ENCODE measurements around the gene EDEM3.

Gene EDEM3

GRCh38 chr1:184648856-184649201, 105.8 kb downstream of the EDEM3 start:
- H3K4me3 ChIP-seq (ENCODE audit: low read depth, low read length) = no peak overlapping the region
- DNase-seq (ENCODE audit: low read depth) = no peak
- TF ChIP-seq CTCF (IDR thresholded peaks at IDR 0.05; ENCODE audit: low read depth, low read length, missing control alignments) = no peak
- in situ Hi-C loops (cut with HindIII; ENCODE audit: low sequenced_read_pairs) = no loop called here

GRCh38 chr1:184648160-184648855, 106.3 kb downstream of the EDEM3 start:
- H3K4me3 ChIP-seq (ENCODE audit: low read depth, low read length) = no peak overlapping the region
- in situ Hi-C loops (cut with HindIII; ENCODE audit: low sequenced_read_pairs) = no loop called here
- no peak for TF ChIP-seq CTCF (IDR thresholded peaks at IDR 0.05; ENCODE audit: low read depth, low read length, missing control alignments)
- DNase-seq (ENCODE audit: low read depth) = no peak

- no peak for DNase-seq (ENCODE audit: low read depth)
- in situ Hi-C loops (cut with HindIII; ENCODE audit: low sequenced_read_pairs) = no loop called here
- no peak overlapping the region for H3K4me3 ChIP-seq (ENCODE audit: low read depth, low read length)
- TF ChIP-seq CTCF (IDR thresholded peaks at IDR 0.05; ENCODE audit: low read depth, low read length, missing control alignments) = no peak
These were observed 107.2 kb downstream of the EDEM3 start for GRCh38 chr1:184647471-184647870.

GRCh38 chr1:184646824-184647223, 107.8 kb downstream of the EDEM3 start:
- DNase-seq (ENCODE audit: low read depth) = no peak
- H3K4me3 ChIP-seq (ENCODE audit: low read depth, low read length) = no peak overlapping the region
- no peak for TF ChIP-seq CTCF (IDR thresholded peaks at IDR 0.05; ENCODE audit: low read depth, low read length, missing control alignments)
- in situ Hi-C loops (cut with HindIII; ENCODE audit: low sequenced_read_pairs) = no loop called here

GRCh38 chr1:184646178-184646701, 108.4 kb downstream of the EDEM3 start:
- DNase-seq (ENCODE audit: low read depth) = no peak
- H3K4me3 ChIP-seq (ENCODE audit: low read depth, low read length) = no peak overlapping the region
- in situ Hi-C loops (cut with HindIII; ENCODE audit: low sequenced_read_pairs) = no loop called here
- TF ChIP-seq CTCF (IDR thresholded peaks at IDR 0.05; ENCODE audit: low read depth, low read length, missing control alignments) = no peak

- DNase-seq (ENCODE audit: low read depth) = no peak
- in situ Hi-C loops (cut with HindIII; ENCODE audit: low sequenced_read_pairs) = no loop called here
- H3K4me3 ChIP-seq (ENCODE audit: low read depth, low read length) = no peak overlapping the region
- no peak for TF ChIP-seq CTCF (IDR thresholded peaks at IDR 0.05; ENCODE audit: low read depth, low read length, missing control alignments)
These were observed 109.9 kb downstream of the EDEM3 start for GRCh38 chr1:184644771-184645170.
